NCI-H526 (cell line): Measurements from ENCODE around the gene CDHR1.

Experiments
- DNase-seq, 2 experiments: peaks; one replicate each; lab custom pipeline; 2025; lab: John Stamatoyannopoulos, UW

The CDHR1 gene

GRCh38 chr10:84262190-84262956 is 68.0 kb downstream of the CDHR1 start:
- DNase-seq, result no peak

GRCh38 chr10:84263716-84264115 is 69.4 kb downstream of the CDHR1 start:
- no peak for DNase-seq

- DNase-seq, result peak; percentile 83 to 87
These were observed 70.3 kb downstream of the CDHR1 start for GRCh38 chr10:84264611-84265141.

DNA sequence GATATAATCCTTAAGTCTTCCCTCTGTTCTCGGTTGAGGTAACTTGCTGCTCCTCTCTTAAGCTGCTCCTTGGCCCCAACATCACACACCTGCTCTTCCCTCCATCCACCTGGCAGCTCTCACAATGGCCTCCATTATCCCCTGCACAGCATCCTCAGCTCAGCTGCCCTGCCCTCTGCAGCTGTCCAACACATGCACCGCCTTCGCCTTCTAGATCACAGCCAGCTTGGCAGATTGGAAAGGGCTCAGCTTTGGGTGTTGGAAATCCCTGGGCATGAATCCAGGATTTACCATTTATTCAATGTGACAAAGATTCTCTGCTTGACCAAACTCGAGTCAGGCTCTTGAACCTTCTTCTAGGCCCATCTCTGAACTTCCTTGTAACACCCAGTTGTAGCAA is 71.1 kb downstream of the CDHR1 start:
- peak; percentile 65 to 71 for DNase-seq

GRCh38 chr10:84267503-84268126 is 73.3 kb downstream of the CDHR1 start:
- DNase-seq, result peak in 1 of 2 experiments; percentile 25

DNA sequence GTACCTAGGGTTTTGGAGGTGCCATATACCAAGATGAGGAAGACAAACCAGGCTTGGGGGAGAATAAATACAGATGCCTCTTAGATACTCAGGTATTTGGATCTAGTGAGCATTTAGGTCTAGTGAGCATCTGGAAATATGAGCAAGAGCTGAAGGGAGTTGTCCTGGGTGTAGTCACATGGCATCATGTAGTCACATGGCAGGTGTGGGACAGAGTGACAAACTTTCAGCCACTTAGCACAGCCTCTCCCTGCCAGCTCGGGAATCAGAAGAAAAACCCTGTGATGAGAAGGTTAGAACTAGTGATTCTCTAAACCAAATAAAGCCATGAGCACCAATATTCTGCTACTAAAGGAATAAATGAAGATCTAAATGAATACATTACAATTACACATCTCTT is 74.8 kb downstream of the CDHR1 start:
- no peak for DNase-seq
